GM10266 (cell line): ENCODE data around the gene MAEL.

ENCODE experiments used
- DNase-seq: peaks from one replicate; pipeline ENCODE4 v3.0.0; 2012; ENCODE audit errors: extremely low spot score
- CTCF ChIP-seq: IDR thresholded peaks from 2 replicates; pipeline ENCODE4 v1.5.1; 2012; ENCODE audit warnings: mild to moderate bottlenecking, low read depth; ENCODE audit not compliant: control insufficient read depth, insufficient read depth; ENCODE audit errors: missing control alignments

MAEL gene

GRCh38 chr1:166969074-166969677 lies 19.9 kb upstream of the MAEL start:
- DNase-seq, result no peak
- TF ChIP-seq CTCF, result no peak

GRCh38 chr1:166971252-166971651 lies 17.8 kb upstream of the MAEL start:
- TF ChIP-seq CTCF, result no peak
- no peak for DNase-seq

GRCh38 chr1:166972193-166972592 lies 16.9 kb upstream of the MAEL start:
- TF ChIP-seq CTCF, result no peak
- no peak for DNase-seq

- TF ChIP-seq CTCF, result no peak
- no peak for DNase-seq
Observed at GRCh38 chr1:166972826-166973225, 16.3 kb upstream of the MAEL start.

GRCh38 chr1:166974647-166975345 lies 14.3 kb upstream of the MAEL start:
- no peak for TF ChIP-seq CTCF

GRCh38 chr1:166975361-166976129 lies 13.5 kb upstream of the MAEL start, which contains the start of gene ILDR2:
Gene ILDR2, minus strand, starts transcription at chr1:166975540. Its CDS starts 272 bp downstream, at chr1:166975268.
- peak; percentile 44 for TF ChIP-seq CTCF
- DNase-seq, result peak; percentile 79

More at GRCh38 chr1:166974647-166975345, 14.3 kb upstream of the MAEL start:
- peak; percentile 53 for DNase-seq
